H9 (cell line): ENCODE measurements around the gene MRPL36. TPM values are rescaled to one million over a fixed set of nuclear protein-coding genes. Genes with fewer than 3 reads are reported as not detected.

ENCODE experiments used
- DNase-seq: peaks from one replicate; pipeline ENCODE4 v3.0.0-alpha.2; 2017
- H2AFZ ChIP-seq: one replicate; pipeline ENCODE4 v1.6.1; 2013; ENCODE audit warnings: mild to moderate bottlenecking, low read length, control low read depth, moderate library complexity
- H2AK5ac ChIP-seq: 2 replicates; pipeline ENCODE4 v1.6.1; 2013; ENCODE audit warnings: low read length, control low read depth, mixed read lengths; ENCODE audit not compliant: insufficient read length
- H2BK120ac ChIP-seq: one replicate; pipeline ENCODE4 v1.6.1; 2013; ENCODE audit warnings: low read depth, mild to moderate bottlenecking, low read length, control low read depth, inconsistent platforms; ENCODE audit not compliant: poor library complexity, severe bottlenecking
- H2BK12ac ChIP-seq: 2 replicates; pipeline ENCODE4 v1.6.1; 2013; ENCODE audit warnings: low read length, control low read depth, mixed read lengths, low read depth; ENCODE audit not compliant: insufficient read length
- H2BK15ac ChIP-seq: 2 replicates; pipeline ENCODE4 v1.6.1; 2013; ENCODE audit warnings: low read depth, low read length, control low read depth
- H2BK20ac ChIP-seq: one replicate; pipeline ENCODE4 v1.6.1; 2013; ENCODE audit warnings: low read depth, mild to moderate bottlenecking, low read length, control low read depth, inconsistent platforms; ENCODE audit not compliant: poor library complexity, severe bottlenecking
- H2BK5ac ChIP-seq: 2 replicates; pipeline ENCODE4 v1.6.1; 2013; ENCODE audit warnings: low read length, control low read depth, mixed read lengths; ENCODE audit not compliant: insufficient read length
- H3K14ac ChIP-seq: 2 replicates; pipeline ENCODE4 v1.6.1; 2013; ENCODE audit warnings: low read length, control low read depth; ENCODE audit not compliant: insufficient read depth
- H3K18ac ChIP-seq: 2 replicates; pipeline ENCODE4 v1.6.1; 2013; ENCODE audit warnings: low read depth, mild to moderate bottlenecking, mixed read lengths, low read length, control low read depth; ENCODE audit not compliant: insufficient read length
- H3K23ac ChIP-seq: 2 replicates; pipeline ENCODE4 v1.6.1; 2013; ENCODE audit warnings: low read length, control low read depth, mixed read lengths, low read depth; ENCODE audit not compliant: insufficient read length
- H3K23me2 ChIP-seq: 2 replicates; pipeline ENCODE4 v1.6.1; 2013; ENCODE audit warnings: low read depth, mild to moderate bottlenecking, mixed read lengths, low read length, control low read depth; ENCODE audit not compliant: insufficient read length, poor library complexity, severe bottlenecking
- H3K27ac ChIP-seq: 2 replicates; pipeline ENCODE4 v1.5.1; 2013; ENCODE audit warnings: low read length, control low read depth, mixed read lengths, low read depth; ENCODE audit not compliant: insufficient read length
- H3K27me3 ChIP-seq: 2 replicates; pipeline ENCODE4 v1.6.1; 2013; ENCODE audit warnings: low read length, control low read depth, inconsistent platforms; ENCODE audit not compliant: insufficient read depth
- H3K4ac ChIP-seq: 2 replicates; pipeline ENCODE4 v1.6.1; 2013; ENCODE audit warnings: low read depth, mild to moderate bottlenecking, control low read depth, inconsistent platforms, low read length, moderate library complexity
- H3K4me1 ChIP-seq: 2 replicates; pipeline ENCODE4 v1.6.1; 2013; ENCODE audit warnings: low read length, control low read depth, inconsistent platforms; ENCODE audit not compliant: insufficient read depth
- H3K4me2 ChIP-seq: 2 replicates; pipeline ENCODE4 v1.6.1; 2013; ENCODE audit warnings: low read length, control low read depth, mixed read lengths; ENCODE audit not compliant: insufficient read length, insufficient read depth
- H3K56ac ChIP-seq: 2 replicates; pipeline ENCODE4 v1.6.1; 2013; ENCODE audit warnings: low read depth, mild to moderate bottlenecking, mixed read lengths, low read length, control low read depth; ENCODE audit not compliant: insufficient read length
- H3K79me1 ChIP-seq: 2 replicates; pipeline ENCODE4 v1.6.1; 2013; ENCODE audit warnings: low read depth, mild to moderate bottlenecking, moderate library complexity, low read length, control low read depth, inconsistent platforms; ENCODE audit not compliant: insufficient read depth, poor library complexity, severe bottlenecking
- H3K79me2 ChIP-seq: 2 replicates; pipeline ENCODE4 v1.6.1; 2013; ENCODE audit warnings: low read length, control low read depth, inconsistent platforms; ENCODE audit not compliant: insufficient read depth
- H3K9ac ChIP-seq: 2 replicates; pipeline ENCODE4 v1.6.1; 2013; ENCODE audit warnings: low read length, control low read depth, mixed read lengths; ENCODE audit not compliant: insufficient read length; ENCODE audit errors: extremely low read depth
- H3K9me3 ChIP-seq: one replicate; pipeline ENCODE4 v1.6.1; 2013; ENCODE audit warnings: low read depth, low read length, inconsistent platforms; ENCODE audit not compliant: control insufficient read depth
- H3T11ph ChIP-seq: one replicate; pipeline ENCODE4 v1.6.1; 2013; ENCODE audit warnings: mild to moderate bottlenecking, low read length, control low read depth, inconsistent platforms
- H4K20me1 ChIP-seq: one replicate; pipeline ENCODE4 v1.6.1; 2013; ENCODE audit not compliant: control insufficient read depth, insufficient read length, insufficient read depth
- H4K5ac ChIP-seq: 2 replicates; pipeline ENCODE4 v1.6.1; 2013; ENCODE audit warnings: low read depth, mild to moderate bottlenecking, mixed read lengths, low read length, control low read depth; ENCODE audit not compliant: insufficient read length
- H4K8ac ChIP-seq: replicated peaks from 2 replicates; pipeline ENCODE4 v1.6.1; 2013; ENCODE audit warnings: low read length, control low read depth, mixed read lengths, low read depth; ENCODE audit not compliant: insufficient read length
- H4K91ac ChIP-seq: 2 replicates; pipeline ENCODE4 v1.6.1; 2013; ENCODE audit warnings: low read depth, mild to moderate bottlenecking, moderate library complexity, mixed read lengths, low read length, control low read depth; ENCODE audit not compliant: insufficient read length
- H3K27ac Mint-ChIP-seq, 3 experiments: 2 replicates in 2 of 3; 3 replicates in 1 of 3; pipeline ENCODE4 v1.8.0; 2020 to 2021; ENCODE audit warnings: mixed read lengths in 3 of 3, mild to moderate bottlenecking in 1 of 3, moderate library complexity in 1 of 3
- H3K27me3 Mint-ChIP-seq: 2 replicates; pipeline ENCODE4 v1.8.0; 2021; ENCODE audit warnings: low read depth, mild to moderate bottlenecking, moderate library complexity, mixed read lengths
- H3K36me3 Mint-ChIP-seq, 3 experiments: 2 replicates in 2 of 3; 3 replicates in 1 of 3; pipeline ENCODE4 v1.8.0; 2020 to 2021; ENCODE audit warnings: low read depth in 3 of 3, mixed read lengths in 3 of 3; ENCODE audit not compliant: insufficient read depth in 1 of 3
- H3K4me1 Mint-ChIP-seq, 2 experiments: 2 replicates each; pipeline ENCODE4 v1.8.0; 2020; ENCODE audit warnings: mixed read lengths in 2 of 2
- H3K4me3 Mint-ChIP-seq, 2 experiments: 2 replicates in 1 of 2; 3 replicates in 1 of 2; pipeline ENCODE4 v1.8.0; 2020 to 2021; ENCODE audit warnings: mild to moderate bottlenecking in 2 of 2, mixed read lengths in 2 of 2, moderate library complexity in 1 of 2
- H3K9me3 Mint-ChIP-seq, 2 experiments: 2 replicates in 1 of 2; 3 replicates in 1 of 2; pipeline ENCODE4 v1.8.0; 2020; ENCODE audit warnings: mild to moderate bottlenecking in 2 of 2, mixed read lengths in 2 of 2, moderate library complexity in 1 of 2
- CTCF ChIP-seq: fragments of 200-600 bp; sonication (generic); conservative IDR thresholded peaks from 3 replicates; pipeline ENCODE4 v1.8.0; 2021; ENCODE audit warnings: antibody characterized with exemption, mild to moderate bottlenecking
- WGBS: extraction: QIAGEN DNeasy Blood & Tissue Kit; methylation state at CpG from one replicate; pipeline ENCODE4 v1.1.7; 2013; ENCODE audit warnings: missing lambda C conversion rate, low lambda C conversion rate, mixed read lengths; ENCODE audit not compliant: insufficient read length; ENCODE audit errors: extremely low coverage; 5-methylcytosine and 5-hydroxymethylcytosine counted together
- total RNA-seq: library from RNA; stranded (reverse); gene quantifications from 2 replicates; pipeline ENCODE4 v1.2.1, GENCODE V29; 2021

MRPL36 gene
- total RNA-seq, 1 experiment from 2014 or later: 67.3 TPM

GRCh38 chr5:1846583-1846982, 46.9 kb upstream of the MRPL36 start:
- Histone ChIP-seq H3K79me1 (no peaks in the 10 kb centered on the region), H3K4me2 (no peak overlapping the region), H3K4me1 (peaks cover 3% of the 10 kb centered on the region; the same call in 1 of the 2 replicates), H2BK5ac (no peak overlapping the region), H3K27me3 (peaks cover 24% of the 10 kb centered on the region; the same call in 1 of the 2 replicates), H3K27ac (no peak overlapping the region), H2AFZ (no peak overlapping the region), H4K91ac (no peak overlapping the region), H3K14ac (no peak overlapping the region), H4K5ac (no peak overlapping the region), H3K79me2 (no peaks in the 10 kb centered on the region), H3K18ac (no peak overlapping the region), H3K56ac (no peak overlapping the region), H4K20me1 (no peaks in the 10 kb centered on the region), H2AK5ac (no peak overlapping the region), H2BK15ac (no peak overlapping the region), H2BK20ac (no peak overlapping the region), H3K9ac (no peak overlapping the region), H3K23ac (no peak overlapping the region), H2BK120ac (no peak overlapping the region), H3T11ph (no peak overlapping the region), H4K8ac (no peak overlapping the region), H3K9me3 (no peaks in the 10 kb centered on the region), H3K4ac (no peak overlapping the region), H3K23me2 (peaks cover 5% of the 10 kb centered on the region), H2BK12ac (no peak overlapping the region)
- no CpG with 5 or more reads among the region's 13 CpGs for WGBS
- H3K4me3 Mint-ChIP-seq: no peak overlapping the region
- DNase-seq: no peak
- H3K9me3 Mint-ChIP-seq: no peaks in the 10 kb centered on the region
- TF ChIP-seq CTCF: no peak
- H3K36me3 Mint-ChIP-seq: no peaks in the 10 kb centered on the region; a peak in 1 of 7 replicates
- H3K27me3 Mint-ChIP-seq: peaks cover 53% of the 10 kb centered on the region
- no peak overlapping the region for H3K27ac Mint-ChIP-seq
- peaks cover 10 to 13% of the 10 kb centered on the region in 2 experiments for H3K4me1 Mint-ChIP-seq
